GM19463 (cell line): Measurements from ENCODE around the gene TMEM244.
"Not testable (repeated sequence)": the region's sequence is repeated elsewhere in the genome, so short reads cannot be mapped to it uniquely, and the experiment has no call there.

Experiments used
- ATAC-seq: cut with Tn5 transposase; IDR thresholded peaks from one replicate; pipeline ENCODE4 v1.9.1; 2021; ENCODE audit warnings: mild to moderate bottlenecking, moderate library complexity; ENCODE audit not compliant: unreplicated experiment

The TMEM244 gene

DNA sequence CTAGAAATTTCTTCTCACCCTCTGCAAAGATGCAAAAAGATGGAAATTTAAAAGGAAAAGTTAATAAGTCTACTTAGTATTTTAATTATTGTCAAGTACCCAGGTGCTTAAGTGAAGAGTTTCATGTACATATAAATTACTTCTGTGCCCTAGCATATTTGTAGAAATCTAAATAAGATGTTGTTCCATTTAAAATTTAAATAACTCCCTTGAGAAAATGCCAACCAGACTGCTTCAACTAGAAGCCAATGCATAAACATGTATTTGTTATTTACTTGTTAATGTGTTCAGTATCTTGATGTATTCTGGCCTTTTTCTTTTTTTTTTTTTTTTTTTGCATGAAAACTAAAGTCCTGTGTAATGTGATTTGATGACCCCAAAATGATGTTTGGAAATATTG is 6.3 kb upstream of the TMEM244 start:
- ATAC-seq = no peak

DNA sequence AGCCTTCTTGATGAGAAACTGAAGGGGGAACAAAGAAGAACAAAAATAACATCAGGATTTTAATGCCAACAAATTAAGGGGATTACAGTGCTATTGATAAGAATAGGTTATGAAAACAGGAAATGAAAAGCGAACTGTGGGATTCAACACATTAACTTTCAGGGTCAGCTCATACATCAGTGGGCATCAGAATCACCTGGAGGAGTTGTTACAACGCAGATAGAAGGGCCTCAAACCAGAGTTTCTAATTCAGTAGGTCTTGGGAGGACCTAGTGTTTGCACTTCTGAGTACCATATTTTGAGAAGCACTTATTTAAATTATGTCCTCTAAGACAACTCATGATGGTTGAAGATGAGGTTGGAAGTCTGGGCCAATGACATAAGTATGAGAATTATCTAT is 5.6 kb upstream of the TMEM244 start:
- no peak for ATAC-seq

DNA sequence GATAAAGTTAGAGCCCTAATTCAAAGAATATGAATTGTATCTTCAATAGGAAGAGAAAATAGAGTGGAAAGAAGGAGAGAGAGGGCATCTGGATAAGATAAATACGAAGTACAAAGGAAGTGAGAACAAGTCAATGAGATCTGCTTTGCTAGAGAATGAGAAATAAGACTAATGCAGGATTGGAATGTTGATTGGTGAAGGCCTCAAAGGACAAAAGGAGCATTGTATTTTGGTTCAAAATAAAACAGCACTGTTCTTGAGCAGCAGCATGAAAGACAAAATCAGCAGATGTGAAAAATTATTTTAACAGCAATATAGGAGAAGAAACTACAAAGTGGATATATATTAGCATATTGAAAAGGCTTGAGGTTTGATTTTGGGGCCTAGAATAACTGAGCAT is 5.1 kb upstream of the TMEM244 start:
- ATAC-seq = no peak

DNA sequence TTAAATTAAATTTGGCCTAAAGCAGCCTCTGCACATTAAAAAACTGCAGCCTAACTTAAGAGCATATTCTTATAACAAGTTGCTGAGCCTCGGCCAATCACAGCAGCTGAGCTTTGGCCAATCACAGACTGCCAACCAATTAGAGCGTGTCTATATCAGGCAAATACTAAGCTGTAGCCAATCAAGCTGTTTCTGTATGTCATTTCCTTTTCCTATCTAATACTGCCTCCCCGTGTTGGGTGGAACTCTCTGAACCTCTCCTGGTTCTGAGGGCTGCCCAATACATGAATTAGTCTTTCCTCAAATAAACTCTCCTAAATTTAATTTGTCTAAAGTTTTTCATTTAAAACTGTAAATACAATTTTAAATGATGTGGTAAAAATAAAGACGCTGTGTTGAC is 3.9 kb upstream of the TMEM244 start:
- ATAC-seq = no peak

DNA sequence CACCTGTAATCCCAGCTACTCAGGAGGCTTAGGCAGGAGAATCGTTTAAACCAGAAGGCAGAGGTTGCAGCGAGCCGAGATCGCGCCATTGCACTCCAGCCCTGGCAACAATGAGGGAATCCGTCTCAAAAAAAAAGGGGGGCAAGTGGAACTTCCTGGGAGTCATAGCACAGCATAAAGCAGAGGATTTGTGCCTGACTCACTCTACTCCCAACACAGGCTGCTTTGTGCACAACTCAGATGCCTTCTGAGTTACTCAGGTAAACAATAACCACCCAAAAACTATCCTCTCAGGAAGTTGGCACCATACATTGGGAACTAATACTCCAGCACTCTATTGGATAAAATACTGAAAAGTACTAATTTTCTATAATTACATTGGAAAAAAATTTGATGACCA is 2.5 kb upstream of the TMEM244 start:
- no peak for ATAC-seq

DNA sequence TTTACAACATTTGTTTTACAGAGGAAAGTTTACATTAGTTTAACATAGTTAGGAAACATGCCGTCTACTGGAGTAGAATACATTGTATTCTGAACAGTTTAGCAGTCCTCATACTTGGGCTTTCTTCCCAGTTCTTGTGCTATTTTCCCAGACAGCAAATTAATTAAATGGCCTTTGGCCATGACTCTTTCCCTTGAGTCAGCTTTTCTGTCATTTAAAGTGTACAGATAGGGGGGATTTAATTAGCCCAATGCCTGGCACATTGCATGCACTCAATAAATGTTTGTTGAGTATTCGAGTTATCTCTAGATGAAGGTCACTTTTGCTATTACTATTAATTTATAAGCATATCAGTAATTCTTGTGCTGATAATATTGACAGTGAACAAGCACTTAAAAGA is 1.6 kb downstream of the TMEM244 start:
- ATAC-seq = no peak

DNA sequence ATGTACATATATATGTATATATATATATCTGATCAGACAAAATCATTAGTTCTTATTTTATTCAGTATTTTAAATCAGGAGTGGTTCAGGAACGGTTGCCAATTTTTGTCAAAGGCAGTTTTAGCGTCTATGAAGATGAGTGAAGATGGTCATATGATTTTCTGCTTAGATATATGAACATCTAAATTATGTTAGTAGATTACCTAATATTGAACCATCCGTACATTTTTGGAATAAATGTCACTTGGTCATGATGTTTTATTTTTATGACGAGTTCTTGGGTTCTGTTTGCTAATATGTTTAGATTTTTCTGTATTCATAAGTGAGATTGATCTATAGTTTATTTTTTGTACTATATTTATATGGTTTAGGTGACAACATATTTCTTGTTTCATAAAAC is 3.3 kb downstream of the TMEM244 start:
- ATAC-seq = no peak

DNA sequence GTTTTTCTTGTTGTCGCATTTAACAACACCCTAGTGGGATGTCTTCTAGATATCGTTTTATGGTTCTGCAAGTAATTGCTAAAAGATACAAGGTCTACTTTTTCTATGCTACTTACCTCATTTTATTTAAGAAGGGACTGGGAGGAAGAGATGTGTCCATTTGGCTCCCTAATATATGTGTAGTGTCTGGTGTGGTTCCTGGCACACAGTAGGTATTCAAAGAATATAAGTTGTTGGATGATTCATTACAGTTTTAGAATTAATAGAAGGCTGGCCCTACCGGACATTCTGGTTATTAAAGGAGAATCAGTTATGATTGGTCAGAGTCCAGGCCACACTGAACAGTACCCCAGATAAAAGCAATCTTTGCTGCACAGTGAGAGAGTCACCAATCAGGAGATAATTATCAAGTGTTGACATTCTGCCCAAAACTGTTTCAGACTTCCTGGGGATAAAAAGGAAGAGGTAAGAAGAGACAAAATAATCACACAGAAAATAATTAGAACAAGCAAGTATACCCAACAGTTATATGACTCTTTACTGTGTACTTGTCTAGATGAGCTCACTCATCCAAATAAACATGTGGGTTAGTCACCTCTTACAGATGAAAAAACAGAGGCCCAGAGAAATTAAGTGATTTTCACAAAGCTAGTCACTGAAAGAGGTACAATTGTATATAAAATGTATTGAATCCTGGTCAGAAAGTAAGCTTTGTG is 7.0 kb downstream of the TMEM244 start:
- ATAC-seq = no peak

DNA sequence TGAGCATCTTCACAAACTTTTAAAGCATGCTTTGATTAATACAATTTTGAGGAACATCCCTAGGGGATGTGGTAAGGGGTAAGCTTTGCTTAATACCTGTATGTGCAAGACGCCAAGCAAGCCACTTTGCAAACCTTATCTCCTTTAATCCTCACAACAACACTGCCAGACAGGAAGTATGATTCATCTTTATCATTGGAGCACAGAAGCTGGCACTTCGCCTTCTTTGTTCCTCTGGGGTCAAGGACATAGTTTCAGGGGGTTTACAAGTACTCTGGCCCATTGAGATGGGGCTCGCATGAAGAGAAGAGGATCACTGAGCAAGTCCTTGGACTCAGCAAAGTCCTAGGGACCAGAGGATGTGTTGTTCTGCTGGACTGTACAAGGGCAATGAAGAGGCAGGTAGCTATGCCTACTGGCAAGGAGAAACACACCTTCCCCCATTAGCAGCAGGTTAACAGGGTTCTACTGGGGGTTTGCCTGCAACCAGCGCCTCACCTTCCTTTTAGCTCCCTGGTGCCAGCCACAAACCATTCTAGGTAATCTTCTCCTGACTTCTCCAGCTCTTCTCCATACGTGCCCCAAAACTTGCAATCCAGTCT is 8.8 kb downstream of the TMEM244 start:
- ATAC-seq = no peak

DNA sequence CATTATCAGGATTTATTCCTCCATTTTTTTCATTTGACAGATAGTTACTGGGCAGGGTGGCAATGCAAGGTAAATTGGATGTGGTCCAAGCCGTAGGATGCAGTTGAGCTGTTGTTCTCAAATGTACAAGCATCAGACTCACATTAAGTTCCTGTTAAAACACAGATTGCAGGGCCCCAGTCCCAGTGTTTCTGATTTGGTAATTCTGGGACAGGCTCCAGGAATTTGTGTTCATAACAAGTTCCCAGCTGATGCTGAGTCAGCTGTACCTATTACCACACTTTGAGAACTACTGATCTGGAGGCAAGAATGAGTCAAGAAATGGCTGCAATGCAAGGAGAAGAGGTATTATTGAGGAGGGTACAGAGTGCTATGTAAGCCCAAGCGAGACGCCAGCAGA is 11.7 kb downstream of the TMEM244 start:
- ATAC-seq = no peak

DNA sequence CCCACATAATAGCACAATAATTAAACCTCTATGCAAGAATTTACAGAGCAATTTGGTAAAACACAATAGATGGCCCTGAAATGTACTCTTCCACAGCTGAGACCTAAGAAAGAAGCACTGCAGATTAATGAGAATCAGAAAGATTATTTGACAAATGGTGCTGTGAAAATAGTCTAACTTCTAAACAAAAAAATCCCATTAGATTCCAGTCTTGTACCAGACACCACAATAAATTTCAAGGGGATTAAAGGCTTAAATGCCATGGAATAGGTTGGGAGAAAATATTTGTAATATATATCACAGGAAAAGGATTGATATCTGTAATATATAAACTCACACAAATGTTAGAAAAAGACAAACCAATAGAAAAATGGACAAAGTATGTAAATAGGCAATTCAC is 14.4 kb downstream of the TMEM244 start:
- no peak for ATAC-seq

DNA sequence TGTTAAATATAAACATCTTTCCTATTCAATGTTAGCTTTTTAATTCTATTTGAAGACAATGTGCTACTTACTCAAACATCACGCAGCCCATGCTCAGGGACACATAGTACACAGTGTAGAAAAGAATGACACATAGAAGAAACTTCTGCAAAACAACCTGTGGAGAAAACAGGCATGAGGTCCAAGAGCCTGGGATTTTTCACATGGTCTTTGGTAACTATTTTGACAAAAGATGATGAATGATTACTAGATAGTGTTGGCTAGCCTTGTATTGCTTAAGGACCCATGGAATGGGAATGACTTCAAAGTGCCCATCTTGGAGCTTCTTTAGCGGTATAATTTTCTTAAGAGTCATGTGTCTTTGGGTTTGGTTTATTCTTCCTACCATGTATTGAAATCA is 15.4 kb downstream of the TMEM244 start:
- ATAC-seq = no peak

DNA sequence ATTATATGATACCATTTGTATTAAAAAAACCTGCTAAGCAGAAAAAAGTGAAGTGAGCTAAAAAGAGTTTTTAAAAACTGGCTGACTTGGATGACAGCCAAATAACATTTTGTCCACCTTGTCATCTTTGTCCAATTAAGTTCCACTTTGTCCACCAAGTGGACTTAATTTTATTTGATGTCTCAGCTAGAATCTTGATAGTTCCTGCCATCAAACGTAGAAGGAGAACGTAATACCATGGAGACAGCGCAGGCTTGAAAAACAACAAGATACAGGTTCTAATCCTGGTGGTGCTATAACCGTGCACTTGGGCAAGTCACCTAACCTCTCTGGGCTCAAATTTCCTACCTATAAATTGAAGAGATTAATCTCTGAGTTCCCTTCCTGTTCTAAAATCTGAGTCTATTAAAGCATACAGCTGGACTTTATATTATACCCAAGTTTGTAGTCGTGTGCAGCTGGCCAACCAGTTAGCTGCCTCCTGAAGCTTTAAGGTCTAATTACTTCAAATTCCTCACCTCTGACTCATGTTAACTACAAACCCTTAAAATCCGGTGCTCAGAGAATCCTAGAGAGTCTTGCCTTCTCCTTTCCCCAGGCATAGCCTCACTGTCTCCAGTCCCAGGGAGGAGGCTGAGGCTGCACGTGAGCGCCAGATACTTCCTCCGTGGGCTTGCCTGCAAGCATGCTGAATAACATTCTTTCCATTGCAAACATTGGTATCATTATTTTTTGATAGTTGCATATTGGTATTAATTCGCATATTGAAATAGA is 16.8 kb downstream of the TMEM244 start:
- ATAC-seq = no peak

DNA sequence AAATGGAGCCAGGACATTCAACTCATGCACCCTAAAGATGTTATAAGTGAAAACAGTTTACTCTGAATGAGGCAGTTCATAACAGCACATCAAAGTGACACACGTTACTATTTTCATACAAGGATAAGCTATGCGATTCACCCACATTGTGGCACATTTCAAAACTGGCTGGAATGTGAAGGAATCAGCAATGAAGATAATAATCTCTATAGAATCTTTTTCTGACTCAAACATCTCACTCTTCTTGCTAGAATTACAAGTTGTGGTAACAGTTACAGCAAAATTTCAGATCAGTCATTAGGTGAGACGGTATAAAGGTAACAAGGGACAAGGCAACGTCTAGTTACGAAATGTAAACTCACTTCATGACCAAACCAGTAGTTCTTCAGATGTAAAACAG is 17.5 kb downstream of the TMEM244 start:
- ATAC-seq = no peak

DNA sequence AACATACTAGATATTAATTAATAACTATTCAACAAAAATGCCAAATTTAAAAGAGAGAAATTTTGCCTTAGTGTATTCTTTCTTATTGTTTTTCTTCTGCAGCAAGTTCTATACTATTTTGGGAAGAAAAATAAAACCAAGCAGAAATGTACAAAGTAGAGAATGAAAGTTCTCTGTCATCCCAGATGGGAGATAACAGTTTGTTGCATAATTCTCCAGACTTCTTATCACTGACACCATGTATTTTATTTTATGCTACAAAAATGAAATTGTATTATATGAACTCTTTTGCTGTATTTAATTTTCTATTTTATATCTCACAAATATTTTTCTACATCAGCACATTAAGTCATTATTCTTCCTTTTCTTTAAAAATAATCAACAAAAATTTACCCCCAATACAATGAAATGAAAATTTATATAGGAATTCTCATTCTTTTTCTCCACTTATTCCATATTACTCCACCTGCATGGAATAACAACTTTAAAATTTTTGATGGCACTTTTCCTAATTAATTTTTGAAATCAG is 18.2 kb downstream of the TMEM244 start:
- no peak for ATAC-seq

DNA sequence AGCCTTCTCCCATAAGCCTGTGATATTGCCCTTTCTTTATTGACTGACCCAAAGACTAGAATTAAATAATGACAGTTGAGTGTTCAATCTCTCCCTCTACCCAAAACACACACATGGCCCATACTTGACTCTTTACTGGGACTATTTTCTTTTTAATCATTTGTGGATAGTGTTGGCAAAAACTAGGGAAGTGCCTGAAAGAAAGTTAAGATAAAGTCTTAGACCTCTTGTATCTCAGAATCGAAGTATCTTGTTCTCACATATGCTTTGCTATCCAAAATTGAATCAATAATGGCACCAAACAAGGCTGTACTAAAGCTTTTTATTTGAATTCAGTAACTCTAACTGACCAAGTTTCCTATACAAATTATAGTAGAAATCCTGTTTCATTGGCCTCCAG is 19.0 kb downstream of the TMEM244 start:
- no peak for ATAC-seq

DNA sequence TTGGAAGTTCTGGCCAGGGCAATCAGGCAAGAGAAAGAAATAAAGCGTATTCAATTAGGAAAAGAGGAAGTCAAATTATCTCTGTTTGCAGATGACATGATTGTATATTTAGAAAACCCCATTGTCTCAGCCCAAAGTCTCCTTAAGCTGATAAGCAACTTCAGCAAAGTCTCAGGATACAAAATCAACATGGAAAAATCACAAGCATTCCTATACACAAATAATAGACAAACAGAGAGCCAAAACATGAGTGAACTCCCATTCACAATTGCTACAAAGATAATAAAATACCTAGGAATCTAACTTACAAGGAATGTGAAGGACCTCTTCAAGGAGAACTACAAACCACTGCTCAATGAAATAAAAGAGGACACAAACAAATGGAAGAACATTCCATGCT is 21.6 kb downstream of the TMEM244 start:
- ATAC-seq = not testable (repeated sequence)

DNA sequence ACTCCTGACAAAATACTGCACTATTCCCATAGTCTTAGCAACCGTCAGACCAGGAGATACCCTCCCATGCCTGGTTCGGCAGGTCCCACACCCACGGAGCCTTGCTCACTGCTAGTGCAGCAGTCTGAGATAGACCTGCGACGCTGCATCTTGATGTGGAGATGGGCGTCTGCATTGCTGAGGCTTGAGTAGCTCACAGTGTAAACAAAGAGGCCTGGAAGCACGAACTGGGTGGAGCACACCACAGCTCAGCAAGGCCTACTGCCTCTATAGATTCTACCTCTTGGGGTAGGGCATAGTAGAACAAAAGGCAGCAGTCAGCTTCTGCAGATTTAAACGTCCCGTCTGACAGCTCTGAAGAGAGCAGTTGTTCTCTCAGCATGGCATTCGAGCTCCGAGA is 25.4 kb downstream of the TMEM244 start:
- no peak for ATAC-seq

DNA sequence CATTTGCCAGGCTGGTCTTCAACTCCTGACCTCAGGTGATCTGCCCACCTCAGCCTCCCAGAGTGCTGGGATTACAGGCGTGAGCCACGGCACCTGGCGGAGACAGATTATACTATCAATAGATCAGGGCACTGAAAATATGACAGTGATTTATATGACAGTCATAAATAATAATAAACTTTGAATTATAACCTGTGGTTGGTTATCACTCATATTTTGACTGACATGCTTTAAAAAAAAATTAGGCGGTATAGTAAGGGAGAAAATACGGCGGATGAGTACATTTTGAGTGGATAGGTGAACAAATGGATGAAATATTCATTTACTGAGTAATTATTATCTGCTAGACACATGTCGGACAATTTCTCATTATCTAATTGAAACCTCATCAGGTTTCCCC is 28.8 kb downstream of the TMEM244 start:
- no peak for ATAC-seq

DNA sequence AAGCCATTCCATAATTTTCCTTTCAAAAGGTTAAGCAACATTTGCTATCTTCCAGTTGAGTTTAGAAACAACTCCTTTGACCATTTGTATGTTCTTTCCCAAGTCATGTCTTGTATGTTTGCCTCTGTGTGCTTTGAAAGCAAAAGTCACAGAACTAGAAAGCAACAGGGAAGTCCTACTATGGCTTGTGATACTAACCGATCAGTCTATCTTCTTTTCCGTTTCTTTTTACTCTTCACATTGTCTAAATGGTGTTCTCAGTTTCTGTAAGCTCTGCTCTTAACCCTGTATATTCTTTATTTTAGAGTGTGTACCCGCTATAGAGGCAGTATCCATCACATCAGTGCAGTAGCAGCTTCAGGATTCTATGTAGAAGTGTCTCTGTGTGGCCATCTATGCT is 32.9 kb downstream of the TMEM244 start:
- ATAC-seq = no peak

DNA sequence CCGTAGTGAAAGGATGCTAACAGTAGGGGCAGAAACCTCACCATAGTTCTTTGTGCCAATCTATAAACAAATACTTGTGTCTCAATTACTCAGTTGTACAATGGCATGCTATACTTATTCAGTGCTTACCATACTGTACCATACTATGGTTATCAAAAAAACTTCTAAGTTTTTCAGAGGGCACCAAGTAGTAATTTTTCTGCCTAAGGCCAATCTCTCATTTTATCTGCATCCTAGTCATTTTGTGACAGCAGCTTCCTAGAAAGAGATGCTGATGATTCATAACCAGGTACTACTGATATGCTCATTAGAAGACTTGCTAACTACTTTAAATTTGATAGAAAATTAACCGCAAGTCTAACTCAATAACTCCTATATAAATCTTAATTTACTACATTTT is 42.9 kb downstream of the TMEM244 start:
- no peak for ATAC-seq

DNA sequence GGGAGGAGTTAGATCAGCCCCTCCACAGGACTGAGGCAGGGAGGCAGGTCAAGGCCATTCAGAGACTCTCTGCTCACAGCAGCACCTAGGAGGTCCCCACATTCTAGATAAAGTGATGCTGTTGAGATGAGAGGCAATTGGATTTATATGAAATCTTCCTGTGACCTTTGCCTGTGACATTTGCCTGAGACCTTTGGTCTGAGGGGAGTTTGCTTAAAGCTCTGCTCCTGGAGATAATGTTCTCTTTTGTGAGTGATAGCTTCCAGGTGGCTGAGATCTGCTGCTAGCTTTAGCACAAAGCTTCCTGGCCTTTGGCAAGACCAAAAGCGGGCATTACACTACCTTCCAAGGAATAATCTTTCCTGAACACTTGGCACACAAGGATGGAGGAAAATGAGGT is 43.3 kb downstream of the TMEM244 start:
- no peak for ATAC-seq
